ENCODE data around the gene ZNF609.

The ZNF609 gene

GRCh38 chr15:64536244-64536836, 76.0 kb downstream of the ZNF609 start:
- H3K4me1 ChIP-seq (ENCODE audit: insufficient read depth, insufficient read length), result no peaks in the 10 kb centered on the region
- H3K9me3 ChIP-seq (ENCODE audit: insufficient read depth, low read length), result no peaks in the 10 kb centered on the region
- no peak for DNase-seq (ENCODE audit: low read depth, low spot score)
- no peak overlapping the region for H3K4me3 ChIP-seq (ENCODE audit: insufficient read length, low read depth)
- no peak overlapping the region for H3K9ac ChIP-seq (ENCODE audit: insufficient read length, low read depth)
- TF ChIP-seq ZNF274 (IDR thresholded peaks at IDR 0.05; ENCODE audit: low read depth, low read length) (no peak), SUZ12 (IDR thresholded peaks at IDR 0.05; ENCODE audit: extremely low read depth, insufficient read depth, insufficient read length) (no peak), YY1 (IDR thresholded peaks at IDR 0.05; ENCODE audit: insufficient read depth, insufficient read length) (no peak)
- no peaks in the 10 kb centered on the region for H3K36me3 ChIP-seq (ENCODE audit: insufficient read depth, insufficient read length, low read length)
- no peaks in the 10 kb centered on the region for H3K27me3 ChIP-seq (ENCODE audit: insufficient read depth, insufficient read length)

GRCh38 chr15:64542091-64542490, 81.7 kb downstream of the ZNF609 start:
- DNase-seq (ENCODE audit: low read depth, low spot score), result no peak
- Histone ChIP-seq H3K9me3 (ENCODE audit: insufficient read depth, low read length) (no peaks in the 10 kb centered on the region), H3K9ac (ENCODE audit: insufficient read length, low read depth) (no peak overlapping the region), H3K4me1 (ENCODE audit: insufficient read depth, insufficient read length) (no peaks in the 10 kb centered on the region), H3K4me3 (ENCODE audit: insufficient read length, low read depth) (no peak overlapping the region), H3K36me3 (ENCODE audit: insufficient read depth, insufficient read length, low read length) (no peaks in the 10 kb centered on the region), H3K27me3 (ENCODE audit: insufficient read depth, insufficient read length) (no peaks in the 10 kb centered on the region)
- no peak for TF ChIP-seq SUZ12 (IDR thresholded peaks at IDR 0.05; ENCODE audit: extremely low read depth, insufficient read depth, insufficient read length)
- no peak for TF ChIP-seq ZNF274 (IDR thresholded peaks at IDR 0.05; ENCODE audit: low read depth, low read length)
- no peak for TF ChIP-seq YY1 (IDR thresholded peaks at IDR 0.05; ENCODE audit: insufficient read depth, insufficient read length)

- no peaks in the 10 kb centered on the region for H3K4me1 ChIP-seq (ENCODE audit: insufficient read depth, insufficient read length)
- no peaks in the 10 kb centered on the region for H3K27me3 ChIP-seq (ENCODE audit: insufficient read depth, insufficient read length)
- no peaks in the 10 kb centered on the region for H3K36me3 ChIP-seq (ENCODE audit: insufficient read depth, insufficient read length, low read length)
- H3K4me3 ChIP-seq (ENCODE audit: insufficient read length, low read depth), result no peak overlapping the region
- no peak for DNase-seq (ENCODE audit: low read depth, low spot score)
- H3K9ac ChIP-seq (ENCODE audit: insufficient read length, low read depth), result no peak overlapping the region
- no peaks in the 10 kb centered on the region for H3K9me3 ChIP-seq (ENCODE audit: insufficient read depth, low read length)
- TF ChIP-seq YY1 (IDR thresholded peaks at IDR 0.05; ENCODE audit: insufficient read depth, insufficient read length), result no peak
- TF ChIP-seq ZNF274 (IDR thresholded peaks at IDR 0.05; ENCODE audit: low read depth, low read length), result no peak
- TF ChIP-seq SUZ12 (IDR thresholded peaks at IDR 0.05; ENCODE audit: extremely low read depth, insufficient read depth, insufficient read length), result no peak
Observed at GRCh38 chr15:64544450-64544849, 84.1 kb downstream of the ZNF609 start.

GRCh38 chr15:64547275-64547674, 86.9 kb downstream of the ZNF609 start:
- Histone ChIP-seq H3K4me3 (ENCODE audit: insufficient read length, low read depth) (no peak overlapping the region), H3K4me1 (ENCODE audit: insufficient read depth, insufficient read length) (no peaks in the 10 kb centered on the region), H3K27me3 (ENCODE audit: insufficient read depth, insufficient read length) (no peaks in the 10 kb centered on the region), H3K9ac (ENCODE audit: insufficient read length, low read depth) (no peak overlapping the region), H3K9me3 (ENCODE audit: insufficient read depth, low read length) (no peaks in the 10 kb centered on the region), H3K36me3 (ENCODE audit: insufficient read depth, insufficient read length, low read length) (no peaks in the 10 kb centered on the region)
- TF ChIP-seq SUZ12 (IDR thresholded peaks at IDR 0.05; ENCODE audit: extremely low read depth, insufficient read depth, insufficient read length) (no peak), YY1 (IDR thresholded peaks at IDR 0.05; ENCODE audit: insufficient read depth, insufficient read length) (no peak), ZNF274 (IDR thresholded peaks at IDR 0.05; ENCODE audit: low read depth, low read length) (no peak)
- no peak for DNase-seq (ENCODE audit: low read depth, low spot score)

GRCh38 chr15:64548235-64548634, 87.9 kb downstream of the ZNF609 start:
- Histone ChIP-seq H3K27me3 (ENCODE audit: insufficient read depth, insufficient read length) (no peaks in the 10 kb centered on the region), H3K36me3 (ENCODE audit: insufficient read depth, insufficient read length, low read length) (no peaks in the 10 kb centered on the region), H3K9me3 (ENCODE audit: insufficient read depth, low read length) (no peaks in the 10 kb centered on the region), H3K4me3 (ENCODE audit: insufficient read length, low read depth) (no peak overlapping the region), H3K4me1 (ENCODE audit: insufficient read depth, insufficient read length) (no peaks in the 10 kb centered on the region), H3K9ac (ENCODE audit: insufficient read length, low read depth) (no peak overlapping the region)
- DNase-seq (ENCODE audit: low read depth, low spot score), result no peak
- TF ChIP-seq SUZ12 (IDR thresholded peaks at IDR 0.05; ENCODE audit: extremely low read depth, insufficient read depth, insufficient read length), result no peak
- TF ChIP-seq ZNF274 (IDR thresholded peaks at IDR 0.05; ENCODE audit: low read depth, low read length), result no peak
- TF ChIP-seq YY1 (IDR thresholded peaks at IDR 0.05; ENCODE audit: insufficient read depth, insufficient read length), result no peak

GRCh38 chr15:64549860-64550259, 89.5 kb downstream of the ZNF609 start:
- no peaks in the 10 kb centered on the region for H3K36me3 ChIP-seq (ENCODE audit: insufficient read depth, insufficient read length, low read length)
- H3K9ac ChIP-seq (ENCODE audit: insufficient read length, low read depth), result no peak overlapping the region
- TF ChIP-seq YY1 (IDR thresholded peaks at IDR 0.05; ENCODE audit: insufficient read depth, insufficient read length), result no peak
- no peak for TF ChIP-seq ZNF274 (IDR thresholded peaks at IDR 0.05; ENCODE audit: low read depth, low read length)
- no peak for TF ChIP-seq SUZ12 (IDR thresholded peaks at IDR 0.05; ENCODE audit: extremely low read depth, insufficient read depth, insufficient read length)
- no peak for DNase-seq (ENCODE audit: low read depth, low spot score)
- no peaks in the 10 kb centered on the region for H3K27me3 ChIP-seq (ENCODE audit: insufficient read depth, insufficient read length)
- H3K9me3 ChIP-seq (ENCODE audit: insufficient read depth, low read length), result no peaks in the 10 kb centered on the region
- H3K4me3 ChIP-seq (ENCODE audit: insufficient read length, low read depth), result no peak overlapping the region
- H3K4me1 ChIP-seq (ENCODE audit: insufficient read depth, insufficient read length), result no peaks in the 10 kb centered on the region

GRCh38 chr15:64552281-64552948, 92.0 kb downstream of the ZNF609 start:
- no peak overlapping the region for H3K4me3 ChIP-seq (ENCODE audit: insufficient read length, low read depth)

More at GRCh38 chr15:64552281-64552948, 92.0 kb downstream of the ZNF609 start:
- TF ChIP-seq YY1 (IDR thresholded peaks at IDR 0.05; ENCODE audit: insufficient read depth, insufficient read length) (no peak), ZNF274 (IDR thresholded peaks at IDR 0.05; ENCODE audit: low read depth, low read length) (no peak), SUZ12 (IDR thresholded peaks at IDR 0.05; ENCODE audit: extremely low read depth, insufficient read depth, insufficient read length) (no peak)
- no peak overlapping the region for H3K9ac ChIP-seq (ENCODE audit: insufficient read length, low read depth)
- no peaks in the 10 kb centered on the region for H3K27me3 ChIP-seq (ENCODE audit: insufficient read depth, insufficient read length)
- no peaks in the 10 kb centered on the region for H3K4me1 ChIP-seq (ENCODE audit: insufficient read depth, insufficient read length)
- H3K36me3 ChIP-seq (ENCODE audit: insufficient read depth, insufficient read length, low read length), result no peaks in the 10 kb centered on the region
- DNase-seq (ENCODE audit: low read depth, low spot score), result no peak
- no peaks in the 10 kb centered on the region for H3K9me3 ChIP-seq (ENCODE audit: insufficient read depth, low read length)
